HG03565 (cell line): ENCODE data around the gene NXPH3.
"Not testable (repeated sequence)": the region's sequence is repeated elsewhere in the genome, so short reads cannot be mapped to it uniquely, and the experiment has no call there.

Experiments
- ATAC-seq: cut with Tn5 transposase; IDR thresholded peaks from one replicate; pipeline ENCODE4 v1.9.1; 2021; ENCODE audit warnings: mild to moderate bottlenecking, moderate library complexity; ENCODE audit not compliant: unreplicated experiment

NXPH3 gene

GRCh38 chr17:49554694-49555494 lies 20.8 kb upstream of the NXPH3 start:
- ATAC-seq = no peak

GRCh38 chr17:49555495-49556222 lies 20.0 kb upstream of the NXPH3 start:
- ATAC-seq = no peak

GRCh38 chr17:49556223-49556943 lies 19.3 kb upstream of the NXPH3 start:
- ATAC-seq = no peak

DNA sequence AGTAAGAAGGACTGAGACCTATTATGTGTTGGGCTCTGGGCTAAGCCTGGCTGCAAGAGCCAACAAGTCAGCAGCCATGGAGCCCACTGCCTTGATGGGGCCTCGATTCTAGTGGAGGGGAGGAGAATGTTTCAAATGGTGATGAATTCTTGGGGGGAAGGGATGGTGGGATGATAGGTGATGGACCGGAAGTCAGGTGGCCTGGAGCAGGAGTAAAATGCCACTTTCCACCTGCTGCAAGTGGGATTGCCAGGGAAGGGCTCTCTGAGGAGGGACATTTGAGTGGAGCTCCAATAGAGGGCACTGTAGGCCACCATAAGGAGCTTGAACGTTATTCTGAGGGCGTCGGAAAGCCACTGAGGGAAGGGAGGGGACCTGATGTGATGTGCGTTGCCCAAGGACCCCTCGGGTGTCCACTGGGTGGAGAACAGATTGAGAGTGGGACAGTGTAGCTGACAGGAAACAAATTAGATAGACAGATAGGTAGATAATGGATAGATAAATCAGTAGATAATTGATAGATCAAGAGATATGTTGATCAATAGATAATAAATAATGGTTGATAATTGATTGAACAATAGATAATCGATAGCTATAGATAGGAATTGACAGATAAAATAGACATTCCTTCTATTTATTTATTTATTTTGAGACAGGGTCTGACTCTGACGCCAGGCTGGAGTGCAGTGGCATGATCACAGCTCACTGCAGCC lies 18.2 kb upstream of the NXPH3 start:
- no peak for ATAC-seq

DNA sequence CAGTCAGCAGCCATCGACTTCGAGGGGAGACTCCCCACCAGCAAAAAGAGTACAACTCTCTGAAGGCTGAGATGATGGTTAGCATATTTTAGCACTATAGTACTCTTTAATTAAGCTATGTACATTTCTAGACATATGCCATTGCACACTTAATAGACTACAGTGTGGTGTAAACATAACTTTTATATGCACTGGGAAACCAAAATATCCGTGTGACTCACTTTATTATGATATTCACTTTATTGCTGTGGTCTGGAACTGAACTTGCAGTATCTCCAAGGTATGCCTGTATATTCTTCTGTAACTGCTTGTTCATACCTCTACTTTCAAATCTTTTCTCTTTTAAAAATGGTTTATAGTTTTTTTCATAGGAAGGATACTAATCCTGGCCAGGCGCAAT lies 11.0 kb upstream of the NXPH3 start:
- no peak for ATAC-seq

- ATAC-seq = no peak
Measured at GRCh38 chr17:49565948-49566491, 9.7 kb upstream of the NXPH3 start.

GRCh38 chr17:49566668-49567071 lies 9.0 kb upstream of the NXPH3 start:
- ATAC-seq = no peak

- no peak for ATAC-seq
Measured at GRCh38 chr17:49567104-49567521, 8.6 kb upstream of the NXPH3 start.

GRCh38 chr17:49567871-49568694 lies 7.6 kb upstream of the NXPH3 start:
- ATAC-seq = no peak

DNA sequence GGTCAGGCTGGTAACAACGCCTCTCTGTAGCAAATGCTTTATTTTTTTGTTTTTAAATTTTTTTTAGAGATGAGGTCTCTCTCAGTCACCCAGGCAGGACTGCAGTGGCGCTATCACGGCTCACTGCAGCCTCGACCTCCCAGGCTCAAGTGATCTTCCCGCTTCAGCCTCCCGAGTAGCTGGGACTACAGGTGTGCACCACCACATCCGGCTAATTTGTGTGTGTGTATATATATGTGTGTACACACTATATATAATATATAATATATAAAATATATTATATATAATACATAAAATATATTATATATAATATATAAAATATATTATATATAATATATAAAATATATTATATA lies 7.0 kb upstream of the NXPH3 start:
- not testable (repeated sequence) for ATAC-seq

- ATAC-seq = no peak
Measured at GRCh38 chr17:49570540-49571242, 5.0 kb upstream of the NXPH3 start.

- no peak for ATAC-seq
Measured at GRCh38 chr17:49571283-49571682, 4.4 kb upstream of the NXPH3 start.

DNA sequence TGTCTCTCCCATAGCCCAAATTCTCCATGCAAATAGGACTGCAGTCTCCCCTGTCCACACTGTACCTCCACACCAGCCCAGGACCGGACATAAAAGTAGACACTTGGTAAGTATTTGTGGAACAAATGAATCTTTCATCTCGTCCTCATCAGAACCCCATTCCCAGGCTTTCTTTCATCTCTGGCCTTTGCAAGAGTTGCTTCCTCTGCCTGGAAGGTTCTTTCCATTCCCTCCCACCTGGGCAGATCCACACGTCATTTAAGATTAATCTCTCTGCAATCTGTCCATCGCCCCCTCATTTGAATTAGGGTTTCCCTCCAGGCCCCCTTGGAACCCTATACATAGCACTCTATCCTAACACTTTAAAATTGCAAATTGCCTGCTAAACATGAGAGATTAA lies 3.9 kb upstream of the NXPH3 start:
- ATAC-seq = no peak

GRCh38 chr17:49572226-49572625 lies 3.4 kb upstream of the NXPH3 start:
- ATAC-seq = no peak

- ATAC-seq = no peak
Measured at GRCh38 chr17:49572806-49573420, 2.8 kb upstream of the NXPH3 start.

- ATAC-seq = no peak
Measured at GRCh38 chr17:49573510-49574322, 2.0 kb upstream of the NXPH3 start.

DNA sequence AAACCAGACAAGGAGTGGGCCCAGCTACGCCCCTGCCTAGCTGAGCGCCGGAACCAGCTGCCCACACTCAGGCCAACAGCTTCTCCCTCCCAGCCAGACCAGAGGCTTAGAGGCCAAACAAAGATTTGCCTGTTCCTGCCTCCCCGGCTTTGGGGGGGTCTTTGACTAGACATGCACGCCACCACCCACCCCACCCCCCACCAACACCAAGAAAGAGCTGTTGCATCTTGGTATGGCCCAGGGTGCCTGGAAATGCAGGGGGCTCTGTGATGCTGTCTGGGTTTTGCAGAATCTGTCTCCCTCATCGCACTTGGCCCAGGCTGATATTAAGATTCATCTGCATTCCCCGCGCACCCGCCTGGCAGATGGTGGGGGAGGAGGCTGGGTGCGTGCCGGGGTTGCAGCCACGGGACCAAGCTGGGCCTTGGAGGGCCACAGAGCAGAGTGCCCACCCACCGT lies 1.3 kb upstream of the NXPH3 start:
- ATAC-seq = no peak
